HG03575 (cell line): ENCODE results near the gene ZBTB16.

Experiments used
- ATAC-seq: cut with Tn5 transposase; IDR thresholded peaks from one replicate; pipeline ENCODE4 v1.9.1; 2021; ENCODE audit not compliant: unreplicated experiment, insufficient number of reproducible peaks, low FRiP score; ENCODE audit errors: extremely low read depth

ZBTB16 gene

GRCh38 chr11:114185436-114185835 is 125.9 kb downstream of the ZBTB16 start:
- no peak for ATAC-seq

GRCh38 chr11:114187173-114187572 is 127.7 kb downstream of the ZBTB16 start:
- no peak for ATAC-seq

GRCh38 chr11:114188851-114189570 is 129.5 kb downstream of the ZBTB16 start:
- no peak for ATAC-seq

DNA sequence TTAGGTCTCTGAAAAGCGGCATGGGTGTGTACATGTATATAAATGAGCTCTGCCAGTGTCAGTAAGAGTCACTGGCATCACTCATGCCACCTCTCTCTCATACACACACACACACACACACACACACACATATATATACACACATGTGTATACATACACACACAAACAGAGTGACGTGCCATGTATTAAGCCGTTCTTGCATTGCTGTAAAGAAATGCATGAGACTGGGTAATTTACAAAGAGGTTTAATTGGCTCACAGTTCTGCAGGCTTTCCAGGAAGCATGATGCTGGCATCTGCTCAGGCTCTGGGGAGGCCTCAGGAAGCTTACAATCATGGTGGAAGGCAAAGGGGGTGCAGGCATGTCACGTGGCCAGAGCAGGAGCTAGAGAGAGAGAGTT is 131.1 kb downstream of the ZBTB16 start:
- no peak for ATAC-seq

DNA sequence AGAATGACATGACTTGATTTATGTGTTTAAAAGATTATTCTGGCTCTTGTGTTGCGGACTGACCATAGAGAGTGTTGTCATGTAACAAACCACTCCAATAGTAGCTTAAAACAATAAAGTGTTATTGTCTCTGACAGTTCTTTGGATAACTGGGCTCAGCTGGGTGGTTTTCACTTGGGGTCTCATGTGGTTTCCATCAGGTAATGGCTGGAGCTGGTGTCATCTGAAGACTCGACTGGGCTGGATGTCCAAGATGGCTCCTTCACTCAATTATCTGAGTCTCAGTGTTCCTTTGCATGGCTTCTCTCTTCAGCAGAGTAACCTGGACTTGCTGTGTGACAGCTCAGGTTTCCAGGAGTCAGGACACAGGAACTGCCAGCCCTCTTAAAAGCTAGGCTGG is 132.4 kb downstream of the ZBTB16 start:
- no peak for ATAC-seq

GRCh38 chr11:114192841-114193389 is 133.4 kb downstream of the ZBTB16 start:
- no peak for ATAC-seq

- no peak for ATAC-seq
These were observed 134.5 kb downstream of the ZBTB16 start for GRCh38 chr11:114193730-114194679.

DNA sequence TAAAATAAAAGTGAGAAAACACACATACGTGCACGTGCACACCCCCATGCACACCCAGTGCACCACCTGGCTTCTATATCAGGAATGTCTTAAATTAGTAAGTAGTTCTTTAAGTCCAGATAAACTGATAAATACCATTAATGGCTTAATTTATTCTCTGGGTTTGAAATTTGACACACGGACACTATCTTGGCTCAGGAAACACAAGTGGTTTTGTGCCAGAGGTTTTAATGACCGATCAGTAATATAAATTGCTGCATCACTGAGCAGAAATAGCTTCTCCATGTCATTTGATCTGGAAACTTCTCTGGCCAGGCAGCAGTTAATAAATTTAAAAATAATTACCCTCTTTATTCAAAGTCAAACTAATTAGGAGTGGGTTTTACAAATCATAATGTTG is 135.2 kb downstream of the ZBTB16 start:
- no peak for ATAC-seq

- no peak for ATAC-seq
These were observed 135.6 kb downstream of the ZBTB16 start for GRCh38 chr11:114195151-114195550.

DNA sequence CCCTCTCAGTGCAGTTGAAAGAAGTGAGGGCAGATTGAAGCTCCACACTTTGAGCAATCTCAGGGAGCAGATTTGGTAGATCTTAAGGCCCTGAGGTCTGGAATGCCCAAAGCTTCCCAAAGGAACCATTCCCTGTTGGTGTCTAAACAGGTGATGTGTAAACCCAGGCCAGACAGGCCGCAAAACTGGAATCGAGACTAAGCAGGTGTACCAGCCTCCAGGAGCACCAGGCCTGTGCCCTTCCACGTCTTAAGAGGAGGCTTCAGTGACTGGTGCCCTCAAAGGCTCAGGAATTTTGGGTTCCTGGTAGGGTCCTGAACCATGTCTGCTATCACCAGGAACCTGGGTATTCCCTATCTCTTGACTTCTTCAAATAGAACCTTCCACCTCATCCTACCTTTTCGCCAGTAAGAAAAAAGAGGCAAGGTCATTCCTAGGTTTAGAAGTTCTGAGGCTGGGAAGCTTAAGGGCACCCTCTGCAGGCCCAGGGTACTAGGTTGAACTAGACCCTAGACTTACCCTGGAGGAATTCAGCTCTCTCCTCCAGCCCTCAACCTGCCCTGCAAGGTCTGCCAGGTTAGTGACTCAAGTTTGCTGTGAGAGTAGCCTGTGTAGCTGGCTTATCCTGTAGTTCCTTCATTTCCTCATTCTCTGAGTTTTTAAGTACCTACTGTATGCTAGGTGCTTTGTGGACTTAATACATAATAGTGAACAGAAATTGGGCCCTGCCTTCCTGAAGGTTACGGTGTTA is 136.6 kb downstream of the ZBTB16 start:
- no peak for ATAC-seq

DNA sequence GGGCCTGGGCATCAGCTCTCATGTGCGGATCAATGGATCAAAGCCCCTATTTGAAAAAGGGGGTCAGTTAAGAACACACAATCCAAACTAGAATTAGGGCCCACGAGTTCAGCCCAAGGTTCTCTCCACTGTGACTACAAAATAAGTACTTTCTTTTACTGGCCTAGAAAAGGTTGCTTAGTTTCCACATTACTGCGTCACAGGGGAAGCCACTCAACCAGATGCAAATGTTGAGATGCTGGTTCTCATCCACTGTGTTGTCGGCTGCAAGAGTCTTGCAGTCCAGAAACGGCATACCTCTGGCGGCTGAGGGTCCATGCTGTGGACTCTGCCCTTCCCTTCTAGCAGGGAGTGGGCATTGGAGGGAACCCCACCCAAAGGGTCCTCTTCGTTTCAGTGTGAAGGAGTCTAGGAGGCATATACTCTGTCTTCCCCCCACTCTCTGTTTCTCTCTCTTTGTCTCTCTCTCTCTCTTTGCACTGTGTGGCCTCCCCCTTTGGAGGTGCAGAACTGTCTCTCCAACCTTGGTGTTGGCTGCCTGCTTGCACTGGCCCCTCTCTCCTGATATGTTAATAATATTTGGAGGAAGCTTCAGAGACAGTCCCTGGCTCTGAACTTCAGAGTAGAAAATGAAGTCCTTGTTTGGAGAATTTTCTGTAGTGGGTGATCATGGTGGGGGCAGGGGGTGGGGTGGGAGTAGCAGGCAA is 137.6 kb downstream of the ZBTB16 start:
- no peak for ATAC-seq

DNA sequence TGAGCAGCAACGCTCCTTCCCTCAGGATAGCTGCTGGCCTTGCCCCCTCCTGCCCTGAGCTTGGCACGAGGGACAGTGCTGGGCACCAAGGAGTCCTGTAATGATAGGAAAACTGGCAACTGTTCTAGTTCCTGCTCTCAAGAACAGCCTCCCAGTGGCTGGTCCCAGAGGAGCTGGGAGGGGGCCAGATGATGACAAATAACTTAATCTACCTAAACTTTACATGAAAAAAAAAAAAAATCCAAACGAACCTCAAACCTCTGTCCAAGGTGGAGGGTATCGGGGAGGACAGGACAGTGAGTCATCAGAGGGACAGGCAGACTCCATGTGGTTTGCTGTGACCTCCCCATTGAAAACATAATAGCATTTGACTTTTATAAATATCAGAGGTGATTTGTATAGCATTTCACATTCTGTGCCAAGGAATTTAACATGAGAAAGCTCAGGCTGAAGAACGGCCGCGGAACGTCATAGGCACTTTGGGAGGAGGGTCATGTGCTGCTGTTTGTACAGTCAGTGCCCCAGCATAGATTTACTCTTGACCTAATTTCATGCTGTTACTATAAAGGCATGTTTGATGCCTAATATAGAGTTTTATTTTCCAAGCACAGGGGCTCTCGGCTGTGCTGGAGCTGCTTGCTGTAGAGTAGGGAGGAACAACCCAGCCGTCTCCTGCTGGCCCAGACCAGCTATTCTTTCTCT is 138.4 kb downstream of the ZBTB16 start:
- no peak for ATAC-seq

DNA sequence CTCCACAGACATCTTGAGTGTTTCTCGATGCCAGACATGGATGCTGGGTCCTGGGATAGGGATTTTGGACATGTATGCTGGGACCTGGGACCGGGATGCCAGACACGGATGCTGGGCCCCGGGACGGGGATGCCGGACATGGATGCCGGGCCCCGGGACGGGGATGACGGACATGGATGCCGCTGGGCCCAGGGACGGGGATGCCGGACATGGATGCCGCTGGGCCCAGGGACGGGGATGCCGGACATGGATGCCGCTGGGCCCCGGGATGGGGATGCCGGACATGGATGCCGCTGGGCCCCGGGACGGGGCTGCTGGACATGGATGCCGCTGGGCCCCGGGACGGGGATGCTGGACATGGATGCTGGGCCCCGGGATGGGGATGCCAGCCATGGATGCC is 139.5 kb downstream of the ZBTB16 start:
- ATAC-seq: no peak

DNA sequence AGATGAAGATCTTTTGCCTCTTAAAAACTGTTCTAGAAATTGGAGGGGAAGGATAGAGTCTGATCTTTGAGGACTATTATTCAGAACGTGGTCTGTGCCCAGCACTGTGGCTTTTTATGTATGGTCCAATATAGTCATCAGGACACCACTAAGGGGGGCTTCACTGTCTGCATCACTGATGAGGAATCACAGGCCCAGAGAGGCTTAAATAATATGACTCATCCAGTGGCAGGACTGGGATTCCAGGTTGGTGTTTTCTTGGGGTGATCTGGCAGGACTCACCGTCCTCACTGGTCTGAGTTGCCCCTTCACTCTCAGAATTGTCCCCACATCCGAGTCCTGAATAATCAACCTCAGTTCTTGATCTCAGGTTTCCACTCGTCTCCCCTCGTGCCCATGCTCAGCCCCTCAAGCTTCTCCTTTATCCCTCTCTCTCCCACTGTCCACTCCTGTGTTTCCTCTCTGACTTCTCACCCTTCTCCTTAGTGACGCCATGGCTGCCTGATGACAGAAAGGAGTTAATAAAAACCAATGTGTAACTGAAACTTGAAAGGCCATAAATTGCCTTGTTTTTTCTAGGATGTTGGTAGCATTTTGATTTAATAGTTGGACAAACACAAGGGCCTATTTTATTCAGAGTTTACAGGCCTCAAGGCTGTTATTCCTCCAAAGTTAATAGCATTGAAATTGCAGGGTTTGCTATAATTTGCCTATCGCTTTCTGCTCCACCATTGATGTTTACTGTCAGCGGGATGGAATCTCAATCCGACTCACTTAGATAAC is 141.0 kb downstream of the ZBTB16 start:
- no peak for ATAC-seq

- no peak for ATAC-seq
These were observed 141.7 kb downstream of the ZBTB16 start for GRCh38 chr11:114201219-114201618.

- no peak for ATAC-seq
These were observed 142.6 kb downstream of the ZBTB16 start for GRCh38 chr11:114202011-114202609.

DNA sequence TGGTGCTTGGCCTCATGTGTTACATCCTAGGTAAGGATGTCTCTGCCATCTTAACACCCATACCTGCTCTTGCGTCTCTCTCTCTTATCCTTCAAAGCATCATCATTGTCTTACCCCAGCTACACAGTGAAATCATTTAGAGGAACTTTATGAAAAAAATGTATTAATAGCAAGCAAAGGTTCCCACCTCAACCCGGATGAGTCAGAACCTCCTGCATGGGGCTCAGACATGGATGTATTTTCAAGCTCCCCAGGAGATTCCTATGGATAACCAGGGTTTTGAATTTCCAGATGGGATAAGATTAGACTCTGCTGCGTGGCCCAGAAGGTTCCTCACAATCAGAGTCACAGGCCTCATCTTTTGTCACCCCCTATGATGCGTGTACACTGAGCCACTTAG is 147.6 kb downstream of the ZBTB16 start:
- no peak for ATAC-seq
